ENCODE measurements around the gene SNX1. TPM values are rescaled to one million over a fixed set of nuclear protein-coding genes. Genes with fewer than 3 reads are reported as not detected.
A peak's percentile ranks its signal among the peaks of the same experiment; 100 is the strongest.

The SNX1 gene
- total and polyA plus RNA-seq, 2 donors (not counting 1 experiment from before 2014, with no cell fraction given) = 42.9 to 95.7 TPM

DNA sequence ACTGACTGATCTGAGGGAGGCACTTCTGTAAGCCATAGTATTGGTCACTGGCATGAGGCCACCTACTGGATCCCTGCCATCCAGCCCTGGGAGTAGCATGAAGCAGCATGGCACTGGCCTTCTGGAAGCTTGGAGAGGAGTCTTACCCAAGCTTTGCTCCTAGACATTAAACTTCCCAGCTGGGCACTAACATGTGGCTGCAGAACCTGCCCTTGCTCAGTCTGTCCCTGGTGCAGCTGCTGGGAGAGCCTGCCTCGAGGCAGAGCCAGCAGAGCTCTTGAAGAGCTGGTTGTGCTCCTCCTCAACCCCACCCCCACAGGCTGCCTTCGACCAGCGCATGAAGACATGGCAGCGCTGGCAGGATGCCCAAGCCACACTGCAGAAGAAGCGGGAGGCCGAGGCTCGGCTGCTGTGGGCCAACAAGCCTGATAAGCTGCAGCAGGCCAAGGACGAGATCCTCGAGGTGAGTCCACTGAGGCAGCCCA, 38.6 kb downstream of the SNX1 start:
- DNase-seq (ENCODE audit: low read depth in 2 of 2) = peak; percentile 53 to 61
- H3K4me2 ChIP-seq (ENCODE audit: extremely low read depth, insufficient read depth, low read length) = no peak overlapping the region
- TF ChIP-seq, protein P1, sequence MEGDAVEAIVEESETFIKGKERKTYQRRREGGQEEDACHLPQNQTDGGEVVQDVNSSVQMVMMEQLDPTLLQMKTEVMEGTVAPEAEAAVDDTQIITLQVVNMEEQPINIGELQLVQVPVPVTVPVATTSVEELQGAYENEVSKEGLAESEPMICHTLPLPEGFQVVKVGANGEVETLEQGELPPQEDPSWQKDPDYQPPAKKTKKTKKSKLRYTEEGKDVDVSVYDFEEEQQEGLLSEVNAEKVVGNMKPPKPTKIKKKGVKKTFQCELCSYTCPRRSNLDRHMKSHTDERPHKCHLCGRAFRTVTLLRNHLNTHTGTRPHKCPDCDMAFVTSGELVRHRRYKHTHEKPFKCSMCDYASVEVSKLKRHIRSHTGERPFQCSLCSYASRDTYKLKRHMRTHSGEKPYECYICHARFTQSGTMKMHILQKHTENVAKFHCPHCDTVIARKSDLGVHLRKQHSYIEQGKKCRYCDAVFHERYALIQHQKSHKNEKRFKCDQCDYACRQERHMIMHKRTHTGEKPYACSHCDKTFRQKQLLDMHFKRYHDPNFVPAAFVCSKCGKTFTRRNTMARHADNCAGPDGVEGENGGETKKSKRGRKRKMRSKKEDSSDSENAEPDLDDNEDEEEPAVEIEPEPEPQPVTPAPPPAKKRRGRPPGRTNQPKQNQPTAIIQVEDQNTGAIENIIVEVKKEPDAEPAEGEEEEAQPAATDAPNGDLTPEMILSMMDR (conservative IDR thresholded peaks at IDR 0.05 in 1 of 2, IDR thresholded peaks at IDR 0.05 in 1 of 2; ENCODE audit: low read depth in 1 of 2, low read length in 2 of 2) = no peak
- no peak for TF ChIP-seq EZH2 (IDR thresholded peaks at IDR 0.05; ENCODE audit: low read length, missing control alignments)
- no peaks in the 10 kb centered on the region for H4K20me1 ChIP-seq (ENCODE audit: control insufficient read depth, extremely low read depth, insufficient read depth, low read length)
- H3K9ac ChIP-seq (ENCODE audit: insufficient read depth, low read length) = no peak overlapping the region
- H2AFZ ChIP-seq (ENCODE audit: low read length) = no peak overlapping the region
- no peaks in the 10 kb centered on the region for H3K27me3 ChIP-seq (ENCODE audit: control insufficient read depth, insufficient read depth, low read length)
- H3K36me3 ChIP-seq (ENCODE audit: control insufficient read depth, insufficient read depth, low read length) = peaks cover 23% of the 10 kb centered on the region
- no peak overlapping the region for H3K4me3 ChIP-seq (replicated peaks in 1 of 4; ENCODE audit: control extremely low read depth in 1 of 4, insufficient read depth in 1 of 4, low read depth in 3 of 4, low read length in 4 of 4)
- H3K4me1 ChIP-seq (ENCODE audit: control insufficient read depth, extremely low read depth, insufficient read depth, low read length) = no peaks in the 10 kb centered on the region
- H3K9me3 ChIP-seq (ENCODE audit: control insufficient read depth, insufficient read depth, low read depth, low read length) = no peaks in the 10 kb centered on the region
- no peak overlapping the region for H3K27ac ChIP-seq (ENCODE audit: insufficient read depth, low read length)
- H3K79me2 ChIP-seq (ENCODE audit: control insufficient read depth, insufficient read depth, low read length) = no peaks in the 10 kb centered on the region

DNA sequence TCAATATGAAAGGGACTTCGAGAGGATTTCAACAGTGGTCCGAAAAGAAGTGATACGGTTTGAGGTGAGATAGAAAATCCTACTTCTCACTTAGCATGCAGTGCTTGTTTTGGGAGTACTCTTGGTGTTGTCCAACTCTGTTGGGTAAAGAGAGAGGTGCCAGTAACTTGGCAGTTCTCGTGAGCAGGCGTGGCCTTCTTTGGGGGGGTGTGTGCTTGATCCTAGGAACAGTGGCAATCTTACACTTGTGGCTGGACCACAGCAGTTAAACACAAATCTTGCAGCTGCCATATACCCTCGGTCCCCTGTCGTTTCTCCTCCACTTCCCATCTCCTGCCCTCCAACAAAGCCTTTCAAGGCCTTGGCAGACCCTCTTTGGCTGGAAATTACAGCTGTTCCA, 40.6 kb downstream of the SNX1 start:
- Histone ChIP-seq H3K9me3 (ENCODE audit: control insufficient read depth, insufficient read depth, low read depth, low read length) (no peaks in the 10 kb centered on the region), H3K4me3 (replicated peaks in 1 of 4; ENCODE audit: control extremely low read depth in 1 of 4, insufficient read depth in 1 of 4, low read depth in 3 of 4, low read length in 4 of 4) (no peak overlapping the region), H3K27ac (ENCODE audit: insufficient read depth, low read length) (no peak overlapping the region), H3K4me1 (ENCODE audit: control insufficient read depth, extremely low read depth, insufficient read depth, low read length) (no peaks in the 10 kb centered on the region), H3K36me3 (ENCODE audit: control insufficient read depth, insufficient read depth, low read length) (peaks cover 19% of the 10 kb centered on the region), H4K20me1 (ENCODE audit: control insufficient read depth, extremely low read depth, insufficient read depth, low read length) (no peaks in the 10 kb centered on the region), H3K9ac (ENCODE audit: insufficient read depth, low read length) (no peak overlapping the region), H3K4me2 (ENCODE audit: extremely low read depth, insufficient read depth, low read length) (no peak overlapping the region), H3K79me2 (ENCODE audit: control insufficient read depth, insufficient read depth, low read length) (no peaks in the 10 kb centered on the region), H3K27me3 (ENCODE audit: control insufficient read depth, insufficient read depth, low read length) (no peaks in the 10 kb centered on the region), H2AFZ (ENCODE audit: low read length) (no peak overlapping the region)
- TF ChIP-seq EZH2 (IDR thresholded peaks at IDR 0.05; ENCODE audit: low read length, missing control alignments) = no peak
- TF ChIP-seq, protein P1 (conservative IDR thresholded peaks at IDR 0.05 in 1 of 2, IDR thresholded peaks at IDR 0.05 in 1 of 2; ENCODE audit: low read depth in 1 of 2, low read length in 2 of 2) = no peak
- no peak for DNase-seq (ENCODE audit: low read depth in 2 of 2)

DNA sequence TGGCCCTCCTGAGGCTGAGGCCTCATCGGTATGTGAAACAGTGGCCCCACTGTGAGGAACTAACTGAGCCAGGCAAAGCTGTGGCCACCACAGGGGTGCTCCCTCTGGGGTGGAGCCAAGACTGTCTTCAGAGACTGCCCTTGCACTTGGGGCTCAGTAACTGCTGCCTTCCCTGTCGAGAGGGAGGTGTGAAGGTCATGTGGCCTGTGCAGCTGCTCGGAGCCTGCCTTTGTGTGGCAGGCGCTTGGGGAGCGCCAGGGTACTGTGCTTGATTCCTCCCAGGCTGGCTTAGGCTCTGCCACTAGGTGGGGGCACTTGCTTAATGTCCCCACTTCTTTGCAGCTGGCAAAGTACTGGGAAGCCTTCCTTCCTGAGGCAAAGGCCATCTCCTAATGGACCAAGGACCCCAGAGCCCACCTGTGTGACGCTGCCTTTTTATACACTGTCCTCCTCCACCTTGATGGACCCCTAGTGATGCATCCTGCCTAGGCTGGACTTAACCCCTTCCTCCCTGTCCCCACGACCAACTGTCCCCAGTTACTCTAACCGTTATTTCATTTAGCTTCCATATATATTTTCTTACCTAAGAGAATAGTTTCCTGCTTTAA, 41.5 kb downstream of the SNX1 start:
- H3K36me3 ChIP-seq (ENCODE audit: control insufficient read depth, insufficient read depth, low read length) = peaks cover 19% of the 10 kb centered on the region

More for the DNA sequence above, 41.5 kb downstream of the SNX1 start:
- no peaks in the 10 kb centered on the region for H3K27me3 ChIP-seq (ENCODE audit: control insufficient read depth, insufficient read depth, low read length)
- no peak for TF ChIP-seq EZH2 (IDR thresholded peaks at IDR 0.05; ENCODE audit: low read length, missing control alignments)
- TF ChIP-seq, protein P1 (conservative IDR thresholded peaks at IDR 0.05 in 1 of 2, IDR thresholded peaks at IDR 0.05 in 1 of 2; ENCODE audit: low read depth in 1 of 2, low read length in 2 of 2) = no peak
- no peaks in the 10 kb centered on the region for H4K20me1 ChIP-seq (ENCODE audit: control insufficient read depth, extremely low read depth, insufficient read depth, low read length)
- H3K9me3 ChIP-seq (ENCODE audit: control insufficient read depth, insufficient read depth, low read depth, low read length) = no peaks in the 10 kb centered on the region
- H3K4me2 ChIP-seq (ENCODE audit: extremely low read depth, insufficient read depth, low read length) = no peak overlapping the region
- H2AFZ ChIP-seq (ENCODE audit: low read length) = no peak overlapping the region
- no peak for DNase-seq (ENCODE audit: low read depth in 2 of 2)
- no peaks in the 10 kb centered on the region for H3K4me1 ChIP-seq (ENCODE audit: control insufficient read depth, extremely low read depth, insufficient read depth, low read length)
- H3K79me2 ChIP-seq (ENCODE audit: control insufficient read depth, insufficient read depth, low read length) = no peaks in the 10 kb centered on the region
- H3K27ac ChIP-seq (ENCODE audit: insufficient read depth, low read length) = no peak overlapping the region
- H3K9ac ChIP-seq (ENCODE audit: insufficient read depth, low read length) = no peak overlapping the region
- no peak overlapping the region for H3K4me3 ChIP-seq (replicated peaks in 1 of 4; ENCODE audit: control extremely low read depth in 1 of 4, insufficient read depth in 1 of 4, low read depth in 3 of 4, low read length in 4 of 4)
